22Rv1 (cell line): ENCODE measurements around the gene RSAD2.
"Not testable (repeated sequence)": the region's sequence is repeated elsewhere in the genome, so short reads cannot be mapped to it uniquely, and the experiment has no call there.

Experiments
- H3K27ac ChIP-seq: fragments of 450-650 bp; 2 replicates; pipeline ENCODE4 v1.5.1; 2017
- ZFX ChIP-seq: fragments of 450-650 bp; IDR thresholded peaks from 2 replicates; pipeline ENCODE4 v1.6.1; 2017; ENCODE audit warnings: antibody characterized with exemption, borderline replicate concordance
- TF ChIP-seq, protein P1 (sequence below): fragments of 450-650 bp; IDR thresholded peaks from 2 replicates; pipeline ENCODE4 v1.5.1; 2017; ENCODE audit warnings: mild to moderate bottlenecking

RSAD2 gene

DNA sequence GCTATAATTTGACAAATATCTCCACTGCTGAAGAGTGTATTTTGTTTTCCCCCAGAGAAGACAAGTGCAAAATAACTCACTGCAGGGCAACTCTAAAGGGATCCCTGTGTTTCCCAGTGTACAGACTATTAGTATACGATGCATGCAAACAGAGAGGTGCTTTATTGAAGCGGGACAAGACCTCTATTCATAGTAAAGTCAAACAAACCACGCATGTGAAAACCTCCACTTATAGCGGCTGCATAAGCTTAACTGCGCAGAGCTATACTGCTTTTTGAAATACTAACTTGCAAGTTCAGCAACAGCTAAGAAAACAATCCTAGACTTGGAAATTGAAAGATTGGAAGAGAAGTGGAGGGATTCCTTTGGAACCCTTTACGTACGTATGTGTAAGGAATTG lies 55.3 kb downstream of the RSAD2 start:
- no peak for TF ChIP-seq ZFX
- TF ChIP-seq, protein P1, sequence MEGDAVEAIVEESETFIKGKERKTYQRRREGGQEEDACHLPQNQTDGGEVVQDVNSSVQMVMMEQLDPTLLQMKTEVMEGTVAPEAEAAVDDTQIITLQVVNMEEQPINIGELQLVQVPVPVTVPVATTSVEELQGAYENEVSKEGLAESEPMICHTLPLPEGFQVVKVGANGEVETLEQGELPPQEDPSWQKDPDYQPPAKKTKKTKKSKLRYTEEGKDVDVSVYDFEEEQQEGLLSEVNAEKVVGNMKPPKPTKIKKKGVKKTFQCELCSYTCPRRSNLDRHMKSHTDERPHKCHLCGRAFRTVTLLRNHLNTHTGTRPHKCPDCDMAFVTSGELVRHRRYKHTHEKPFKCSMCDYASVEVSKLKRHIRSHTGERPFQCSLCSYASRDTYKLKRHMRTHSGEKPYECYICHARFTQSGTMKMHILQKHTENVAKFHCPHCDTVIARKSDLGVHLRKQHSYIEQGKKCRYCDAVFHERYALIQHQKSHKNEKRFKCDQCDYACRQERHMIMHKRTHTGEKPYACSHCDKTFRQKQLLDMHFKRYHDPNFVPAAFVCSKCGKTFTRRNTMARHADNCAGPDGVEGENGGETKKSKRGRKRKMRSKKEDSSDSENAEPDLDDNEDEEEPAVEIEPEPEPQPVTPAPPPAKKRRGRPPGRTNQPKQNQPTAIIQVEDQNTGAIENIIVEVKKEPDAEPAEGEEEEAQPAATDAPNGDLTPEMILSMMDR = no peak
- no peak overlapping the region for H3K27ac ChIP-seq

DNA sequence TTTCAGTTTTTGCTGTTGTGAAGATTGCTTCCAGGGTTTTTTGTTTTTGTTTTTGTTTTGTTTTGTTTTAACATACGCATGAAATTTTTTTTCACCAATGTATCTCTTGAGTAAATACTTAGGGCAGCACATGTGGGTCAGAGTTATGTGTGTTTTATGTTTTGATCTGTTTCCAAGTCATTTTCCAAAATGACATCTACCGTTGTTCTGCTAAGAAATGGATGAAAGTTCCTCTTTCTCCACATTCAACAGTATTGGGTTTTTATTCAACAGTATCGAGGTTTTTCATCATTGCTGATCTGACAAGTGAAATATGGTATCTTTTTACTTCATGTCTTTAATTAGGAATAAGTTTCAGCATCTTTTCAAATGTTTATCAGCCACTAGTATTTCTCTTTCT lies 56.3 kb downstream of the RSAD2 start:
- no peak for TF ChIP-seq ZFX
- TF ChIP-seq, protein P1 = no peak
- no peak overlapping the region for H3K27ac ChIP-seq

DNA sequence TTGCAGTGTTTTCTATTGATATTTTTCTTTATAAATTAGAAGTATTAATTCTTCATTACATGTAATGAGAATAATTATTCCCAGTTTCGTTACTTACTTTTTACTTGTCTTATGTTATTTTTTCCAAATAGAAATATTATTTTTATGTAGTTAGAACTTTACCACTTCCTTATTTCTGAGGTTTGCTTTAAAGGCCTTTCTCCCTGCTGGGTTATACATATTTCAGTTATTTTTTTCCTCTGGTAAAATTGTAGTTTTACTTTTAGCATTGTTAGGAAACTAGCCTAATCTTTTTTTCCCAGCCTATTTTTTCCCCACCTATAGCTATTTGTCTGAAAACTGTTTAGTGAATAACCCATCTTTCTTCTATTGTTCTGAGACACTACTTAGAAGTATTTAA lies 56.8 kb downstream of the RSAD2 start:
- H3K27ac ChIP-seq = no peak overlapping the region
- TF ChIP-seq, protein P1 = no peak
- no peak for TF ChIP-seq ZFX

DNA sequence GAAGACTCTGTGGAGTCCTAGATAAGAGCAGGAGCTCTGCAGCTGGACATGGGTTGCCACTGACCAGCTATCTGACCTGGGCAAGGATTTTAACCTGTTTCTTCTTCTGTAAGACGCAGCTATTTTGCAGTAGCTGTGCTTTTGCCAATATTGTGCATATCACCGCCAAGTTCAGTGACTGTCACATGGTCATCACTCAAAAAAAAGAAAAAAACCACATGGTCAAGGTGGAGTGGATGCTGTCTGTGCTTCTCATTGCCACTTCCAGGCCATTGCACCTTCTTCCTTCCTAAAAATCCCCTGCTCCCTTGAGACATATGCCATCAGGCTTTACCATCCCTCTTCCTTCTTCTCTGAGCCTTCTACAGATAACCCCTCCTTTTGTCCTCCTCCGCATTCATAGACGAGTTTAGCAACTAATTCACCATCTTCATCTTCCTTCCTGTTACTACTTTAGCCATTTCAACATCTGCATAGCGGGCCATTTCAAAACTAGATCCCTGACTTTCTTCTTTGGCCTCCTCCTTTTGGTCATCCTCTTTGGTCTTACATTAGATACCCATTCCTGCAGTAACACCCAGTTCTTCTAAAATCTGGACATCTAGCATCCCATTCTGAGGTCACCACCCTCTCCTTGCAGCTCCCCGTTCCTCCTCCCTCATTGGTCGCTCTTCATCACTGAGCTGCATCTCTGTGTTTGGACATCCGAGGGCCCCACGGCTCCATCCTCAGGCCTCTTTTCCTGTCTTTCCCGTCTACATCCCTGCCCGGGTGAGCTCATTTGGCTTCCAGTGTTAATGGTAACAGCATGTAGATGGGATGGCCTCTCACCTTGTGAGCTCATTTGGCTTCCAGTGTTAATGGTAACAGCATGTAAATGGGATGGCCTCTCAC lies 57.4 kb downstream of the RSAD2 start:
- no peak overlapping the region for H3K27ac ChIP-seq
- TF ChIP-seq, protein P1 = no peak
- no peak for TF ChIP-seq ZFX

DNA sequence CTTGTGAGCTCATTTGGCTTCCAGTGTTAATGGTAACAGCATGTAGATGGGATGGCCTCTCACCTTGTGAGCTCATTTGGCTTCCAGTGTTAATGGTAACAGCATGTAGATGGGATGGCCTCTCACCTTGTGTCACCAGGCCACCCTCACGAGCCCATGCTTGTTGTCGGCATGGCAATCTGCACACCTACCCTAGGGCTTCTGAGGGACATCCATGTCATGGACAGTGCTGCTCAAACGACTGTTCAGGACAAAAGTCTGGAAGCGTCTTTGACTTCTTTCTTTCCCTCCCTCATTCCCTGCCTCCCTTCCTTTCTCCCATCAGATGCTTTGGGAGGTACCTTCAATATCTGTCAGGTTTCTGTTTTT lies 58.1 kb downstream of the RSAD2 start:
- not testable (repeated sequence) for H3K27ac ChIP-seq

DNA sequence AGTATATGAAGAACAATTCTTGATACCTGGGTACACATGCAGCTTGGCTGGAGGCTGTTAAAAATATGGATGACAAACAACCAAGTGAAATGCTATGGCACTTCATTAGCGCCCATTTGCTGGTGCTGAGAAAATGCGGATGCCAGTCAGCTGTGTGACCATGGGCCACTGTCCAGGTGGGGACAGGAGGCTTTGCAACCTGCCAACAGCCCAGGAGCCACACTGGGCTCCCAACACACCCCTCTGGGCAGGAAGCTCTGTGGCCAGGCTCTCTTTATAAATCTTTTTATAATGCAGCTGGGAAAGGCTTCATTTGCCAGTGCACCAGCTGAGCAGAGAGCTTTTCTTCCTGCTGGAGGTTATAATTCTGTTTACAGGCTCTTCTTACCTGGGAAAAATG lies 59.6 kb downstream of the RSAD2 start:
- H3K27ac ChIP-seq = no peak overlapping the region
- TF ChIP-seq, protein P1 = no peak
- no peak for TF ChIP-seq ZFX

DNA sequence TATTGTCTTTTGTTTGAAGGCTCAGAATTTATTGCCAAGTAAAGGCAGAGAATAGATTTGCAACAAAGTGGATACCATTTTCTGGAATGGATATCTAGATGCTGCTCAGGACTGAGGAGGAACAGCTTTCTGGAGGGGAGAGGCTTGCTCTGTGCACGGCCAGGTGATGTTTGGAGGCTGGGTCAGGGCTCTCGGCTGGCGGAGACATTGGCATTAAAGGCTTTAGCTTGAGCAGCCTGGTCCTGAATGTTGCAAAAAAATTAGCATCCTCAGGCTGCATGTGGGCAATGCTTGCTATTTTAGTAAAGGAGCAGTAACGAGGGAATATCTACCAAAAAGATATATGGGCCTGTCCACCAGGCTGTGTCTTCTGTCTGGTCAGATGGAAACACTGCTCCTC lies 60.0 kb downstream of the RSAD2 start:
- no peak overlapping the region for H3K27ac ChIP-seq
- TF ChIP-seq, protein P1 = no peak
- TF ChIP-seq ZFX = no peak

DNA sequence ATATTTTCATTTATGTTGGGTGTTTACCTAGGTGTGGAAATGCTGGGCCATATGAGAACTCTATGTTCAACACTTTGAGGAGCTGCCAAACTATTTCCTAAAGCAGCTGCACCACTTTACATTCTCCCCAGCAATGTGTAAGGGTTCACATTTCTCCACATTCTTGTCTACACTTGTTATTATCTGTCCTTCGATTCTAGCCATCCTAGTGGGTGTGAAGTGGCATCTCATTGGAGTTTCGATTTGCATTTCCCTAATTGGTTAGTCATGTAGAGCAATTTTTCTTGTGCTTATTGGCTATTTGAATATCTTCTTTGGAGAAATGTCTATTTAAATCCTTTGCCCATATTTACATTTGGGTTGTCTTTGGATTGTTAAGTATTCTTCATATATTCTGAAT lies 61.5 kb downstream of the RSAD2 start:
- no peak overlapping the region for H3K27ac ChIP-seq
- TF ChIP-seq, protein P1 = no peak
- TF ChIP-seq ZFX = no peak
